Breast epithelium (tissue), 4 donors: Measurements from ENCODE around the gene SFXN1. TPM values are rescaled to one million over a fixed set of nuclear protein-coding genes. Genes with fewer than 3 reads are reported as not detected.

Experiments
- DNase-seq, 2 donors: peaks; one replicate each; pipeline ENCODE4 v3.0.0-alpha.2; 2019; ENCODE audit warnings: low spot score in 2 of 2
- H3K27ac ChIP-seq, 2 donors: fragments of 200-600 bp; sonication (generic) in 1 of 2; one replicate each; pipeline ENCODE4 v1.5.1; 2016 to 2019; ENCODE audit warnings: mild to moderate bottlenecking in 1 of 2
- H3K27me3 ChIP-seq, 2 donors: fragments of 200-600 bp; sonication (generic) in 1 of 2; one replicate each; pipeline versions ENCODE4 v1.5.1 to v1.6.0; 2017 to 2019; ENCODE audit warnings: control low read depth in 1 of 2, mild to moderate bottlenecking in 1 of 2
- H3K36me3 ChIP-seq: fragments of 200-600 bp; one replicate; pipeline ENCODE4 v1.5.1; 2019
- H3K4me1 ChIP-seq, 2 donors: fragments of 200-600 bp; sonication (generic); one replicate each; pipeline ENCODE4 v1.5.1; 2016 to 2019; ENCODE audit warnings: control low read depth in 1 of 2
- H3K4me3 ChIP-seq, 3 donors: fragments of 200-600 bp; sonication (generic); 1 replicate in 2 of 3; 2 replicates in 1 of 3; pipeline ENCODE4 v1.5.1; 2016 to 2019; ENCODE audit warnings: mild to moderate bottlenecking in 3 of 3, moderate library complexity in 2 of 3
- H3K9me3 ChIP-seq, 2 donors: fragments of 200-600 bp; sonication (generic) in 1 of 2; one replicate each; pipeline ENCODE4 v1.5.1; 2016 to 2019; ENCODE audit warnings: control low read depth in 1 of 2
- CTCF ChIP-seq, 3 donors: fragments of 450-650 bp; IDR thresholded peaks; one replicate each; pipeline ENCODE4 v1.5.1; 2016 to 2017; ENCODE audit warnings: antibody characterized with exemption in 3 of 3, mild to moderate bottlenecking in 3 of 3, moderate library complexity in 3 of 3
- POLR2A ChIP-seq: fragments of 450-650 bp; IDR thresholded peaks from one replicate; pipeline ENCODE4 v1.6.1; 2016; ENCODE audit warnings: antibody characterized with exemption, mild to moderate bottlenecking, moderate library complexity
- POLR2AphosphoS5 ChIP-seq, 3 donors: sonication (generic); formaldehyde crosslinking; IDR thresholded peaks; one replicate each; pipeline ENCODE4 v1.6.1; 2017; ENCODE audit warnings: antibody characterized with exemption in 3 of 3
- intact Hi-C: fragments of 100-400 bp; cut with DNase I; formaldehyde crosslinking; loops from one replicate; pipeline ENCODE4 v1.15.1; 2023; ENCODE audit warnings: low total_unique reads
- total RNA-seq, 3 donors: library from RNA; depleted of rRNA; stranded (reverse); fragments of >200 nt; gene quantifications; one replicate each; pipeline ENCODE4 v1.1.0, GENCODE V29; 2016

SFXN1 gene
- total RNA-seq, 3 donors from 2014 or later = 16.6 to 30.5 (median 20.9) TPM

- Histone ChIP-seq H3K9me3 (no peaks in the 10 kb centered on the region), H3K27ac (no peak overlapping the region), H3K4me1 (no peaks in the 10 kb centered on the region), H3K27me3 (peaks cover 0 to 20% of the 10 kb centered on the region in 2 donors), H3K36me3 (no peaks in the 10 kb centered on the region), H3K4me3 (no peak overlapping the region)
- TF ChIP-seq POLR2AphosphoS5 (IDR thresholded peaks at IDR 0.05) (no peak), CTCF (IDR thresholded peaks at IDR 0.05) (no peak), POLR2A (no peak)
- intact Hi-C loops = no loop called here
- DNase-seq = no peak
These were observed 66.2 kb downstream of the SFXN1 start for GRCh38 chr5:175544586-175544985.

- H3K27ac ChIP-seq = no peak overlapping the region
- H3K4me1 ChIP-seq = no peaks in the 10 kb centered on the region
- no peaks in the 10 kb centered on the region for H3K9me3 ChIP-seq
- no peak overlapping the region for H3K4me3 ChIP-seq
- DNase-seq = no peak
- H3K36me3 ChIP-seq = no peaks in the 10 kb centered on the region
- intact Hi-C loops = no loop called here
- no peak for TF ChIP-seq POLR2A
- no peak for TF ChIP-seq POLR2AphosphoS5 (IDR thresholded peaks at IDR 0.05)
- TF ChIP-seq CTCF (IDR thresholded peaks at IDR 0.05) = no peak
- peaks cover 0 to 23% of the 10 kb centered on the region in 2 donors for H3K27me3 ChIP-seq
These were observed 69.5 kb downstream of the SFXN1 start for GRCh38 chr5:175547842-175548241.

- H3K4me1 ChIP-seq = no peaks in the 10 kb centered on the region
- no peak for TF ChIP-seq POLR2AphosphoS5 (IDR thresholded peaks at IDR 0.05)
- no peak for TF ChIP-seq CTCF (IDR thresholded peaks at IDR 0.05)
- TF ChIP-seq POLR2A = no peak
- H3K27me3 ChIP-seq = peaks cover 0 to 23% of the 10 kb centered on the region in 2 donors
- H3K4me3 ChIP-seq = no peak overlapping the region
- DNase-seq = no peak
- H3K9me3 ChIP-seq = no peaks in the 10 kb centered on the region
- intact Hi-C loops = loop anchor here (1.0 kb wide), 1 partner anchor 10 kb away; no protein-coding TSS in a partner anchor
- H3K36me3 ChIP-seq = no peaks in the 10 kb centered on the region
- no peak overlapping the region for H3K27ac ChIP-seq
These were observed 70.4 kb downstream of the SFXN1 start for GRCh38 chr5:175548626-175549311.

- H3K4me3 ChIP-seq = no peak overlapping the region
- H3K9me3 ChIP-seq = peaks cover 0 to 3% of the 10 kb centered on the region in 2 donors
- intact Hi-C loops = loop anchor here (5.0 kb wide), 1 partner anchor 718 kb away; no protein-coding TSS in a partner anchor
- H3K27ac ChIP-seq = no peak overlapping the region
- TF ChIP-seq POLR2A = no peak
- no peak for TF ChIP-seq POLR2AphosphoS5 (IDR thresholded peaks at IDR 0.05)
- TF ChIP-seq CTCF (IDR thresholded peaks at IDR 0.05) = no peak
- no peaks in the 10 kb centered on the region for H3K36me3 ChIP-seq
- no peaks in the 10 kb centered on the region for H3K4me1 ChIP-seq
- no peak for DNase-seq
- peaks cover 0 to 23% of the 10 kb centered on the region in 2 donors for H3K27me3 ChIP-seq
These were observed 71.9 kb downstream of the SFXN1 start for GRCh38 chr5:175550055-175550805.

- no peak for DNase-seq
- H3K27me3 ChIP-seq = peaks cover 0 to 23% of the 10 kb centered on the region in 2 donors
- no peak overlapping the region for H3K4me3 ChIP-seq
- no peak overlapping the region for H3K27ac ChIP-seq
- H3K4me1 ChIP-seq = no peaks in the 10 kb centered on the region
- no peaks in the 10 kb centered on the region for H3K36me3 ChIP-seq
- intact Hi-C loops = loop anchor here (5.0 kb wide), 1 partner anchor 719 kb away; no protein-coding TSS in a partner anchor
- peaks cover 0 to 3% of the 10 kb centered on the region in 2 donors for H3K9me3 ChIP-seq
- no peak for TF ChIP-seq POLR2AphosphoS5 (IDR thresholded peaks at IDR 0.05)
These were observed 72.9 kb downstream of the SFXN1 start for GRCh38 chr5:175551266-175551665.
